GM23338 (cell line): Measurements from ENCODE around the gene CDH4.

Experiments
- EZH2 ChIP-seq: fragments of 200-600 bp; sonication (generic); IDR thresholded peaks from one replicate; pipeline ENCODE4 v1.8.0; 2017; ENCODE audit warnings: antibody characterized with exemption, mild to moderate bottlenecking, low read depth; ENCODE audit not compliant: unreplicated experiment
- TF ChIP-seq, protein P1 (sequence below), 2 experiments: fragments of 200-600 bp in 1 of 2; sonication (generic) in 1 of 2; conservative IDR thresholded peaks; 2 replicates each; pipeline versions ENCODE4 v1.5.1 to v1.6.1; 2016 to 2017; ENCODE audit warnings: antibody characterized with exemption in 2 of 2, low read depth in 2 of 2, mild to moderate bottlenecking in 2 of 2, moderate library complexity in 1 of 2
- TF ChIP-seq, protein P2 (sequence below): IDR thresholded peaks from one replicate; pipeline ENCODE4 v1.6.1; 2018; ENCODE audit warnings: antibody characterized with exemption; ENCODE audit not compliant: unreplicated experiment

DNA sequence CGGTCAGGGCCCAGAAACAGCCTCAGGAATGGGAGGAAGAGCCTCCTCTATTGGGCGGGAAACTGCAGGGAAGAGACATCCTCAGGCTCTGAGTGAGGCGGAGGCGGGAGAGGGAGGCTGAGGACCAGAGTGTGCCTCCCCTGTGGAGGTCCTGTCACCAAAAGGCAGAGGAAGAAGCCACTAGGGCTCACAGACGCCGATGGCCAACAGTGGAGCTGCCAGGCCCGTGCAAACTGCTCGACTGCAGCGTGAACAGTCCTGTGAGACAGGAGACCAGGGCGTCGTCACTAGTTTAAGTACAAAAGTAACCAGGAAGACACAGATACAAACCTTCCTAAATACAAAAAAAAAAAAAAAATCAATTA lies 730.9 kb downstream of the CDH4 start:
- TF ChIP-seq EZH2 = no peak
- TF ChIP-seq, protein P1, sequence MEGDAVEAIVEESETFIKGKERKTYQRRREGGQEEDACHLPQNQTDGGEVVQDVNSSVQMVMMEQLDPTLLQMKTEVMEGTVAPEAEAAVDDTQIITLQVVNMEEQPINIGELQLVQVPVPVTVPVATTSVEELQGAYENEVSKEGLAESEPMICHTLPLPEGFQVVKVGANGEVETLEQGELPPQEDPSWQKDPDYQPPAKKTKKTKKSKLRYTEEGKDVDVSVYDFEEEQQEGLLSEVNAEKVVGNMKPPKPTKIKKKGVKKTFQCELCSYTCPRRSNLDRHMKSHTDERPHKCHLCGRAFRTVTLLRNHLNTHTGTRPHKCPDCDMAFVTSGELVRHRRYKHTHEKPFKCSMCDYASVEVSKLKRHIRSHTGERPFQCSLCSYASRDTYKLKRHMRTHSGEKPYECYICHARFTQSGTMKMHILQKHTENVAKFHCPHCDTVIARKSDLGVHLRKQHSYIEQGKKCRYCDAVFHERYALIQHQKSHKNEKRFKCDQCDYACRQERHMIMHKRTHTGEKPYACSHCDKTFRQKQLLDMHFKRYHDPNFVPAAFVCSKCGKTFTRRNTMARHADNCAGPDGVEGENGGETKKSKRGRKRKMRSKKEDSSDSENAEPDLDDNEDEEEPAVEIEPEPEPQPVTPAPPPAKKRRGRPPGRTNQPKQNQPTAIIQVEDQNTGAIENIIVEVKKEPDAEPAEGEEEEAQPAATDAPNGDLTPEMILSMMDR (conservative IDR thresholded peaks at IDR 0.05; ENCODE audit: low read depth in 2 of 2) = no peak
- TF ChIP-seq, protein P2, sequence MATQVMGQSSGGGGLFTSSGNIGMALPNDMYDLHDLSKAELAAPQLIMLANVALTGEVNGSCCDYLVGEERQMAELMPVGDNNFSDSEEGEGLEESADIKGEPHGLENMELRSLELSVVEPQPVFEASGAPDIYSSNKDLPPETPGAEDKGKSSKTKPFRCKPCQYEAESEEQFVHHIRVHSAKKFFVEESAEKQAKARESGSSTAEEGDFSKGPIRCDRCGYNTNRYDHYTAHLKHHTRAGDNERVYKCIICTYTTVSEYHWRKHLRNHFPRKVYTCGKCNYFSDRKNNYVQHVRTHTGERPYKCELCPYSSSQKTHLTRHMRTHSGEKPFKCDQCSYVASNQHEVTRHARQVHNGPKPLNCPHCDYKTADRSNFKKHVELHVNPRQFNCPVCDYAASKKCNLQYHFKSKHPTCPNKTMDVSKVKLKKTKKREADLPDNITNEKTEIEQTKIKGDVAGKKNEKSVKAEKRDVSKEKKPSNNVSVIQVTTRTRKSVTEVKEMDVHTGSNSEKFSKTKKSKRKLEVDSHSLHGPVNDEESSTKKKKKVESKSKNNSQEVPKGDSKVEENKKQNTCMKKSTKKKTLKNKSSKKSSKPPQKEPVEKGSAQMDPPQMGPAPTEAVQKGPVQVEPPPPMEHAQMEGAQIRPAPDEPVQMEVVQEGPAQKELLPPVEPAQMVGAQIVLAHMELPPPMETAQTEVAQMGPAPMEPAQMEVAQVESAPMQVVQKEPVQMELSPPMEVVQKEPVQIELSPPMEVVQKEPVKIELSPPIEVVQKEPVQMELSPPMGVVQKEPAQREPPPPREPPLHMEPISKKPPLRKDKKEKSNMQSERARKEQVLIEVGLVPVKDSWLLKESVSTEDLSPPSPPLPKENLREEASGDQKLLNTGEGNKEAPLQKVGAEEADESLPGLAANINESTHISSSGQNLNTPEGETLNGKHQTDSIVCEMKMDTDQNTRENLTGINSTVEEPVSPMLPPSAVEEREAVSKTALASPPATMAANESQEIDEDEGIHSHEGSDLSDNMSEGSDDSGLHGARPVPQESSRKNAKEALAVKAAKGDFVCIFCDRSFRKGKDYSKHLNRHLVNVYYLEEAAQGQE = no peak
